GM19452 (cell line): ENCODE measurements around the gene SPESP1.
"Not testable (repeated sequence)": the region's sequence is repeated elsewhere in the genome, so short reads cannot be mapped to it uniquely, and the experiment has no call there.

ENCODE experiments used
- ATAC-seq: cut with Tn5 transposase; IDR thresholded peaks from one replicate; pipeline ENCODE4 v1.9.1; 2021; ENCODE audit not compliant: unreplicated experiment

SPESP1 gene

GRCh38 chr15:68962465-68962864 is 32.1 kb downstream of the SPESP1 start:
- no peak for ATAC-seq

GRCh38 chr15:68963719-68964118 is 33.4 kb downstream of the SPESP1 start:
- ATAC-seq = not testable (repeated sequence)

GRCh38 chr15:68966996-68967395 is 36.7 kb downstream of the SPESP1 start:
- ATAC-seq = no peak

GRCh38 chr15:68967948-68968347 is 37.6 kb downstream of the SPESP1 start:
- ATAC-seq = no peak

- no peak for ATAC-seq
Observed at GRCh38 chr15:68969298-68969697, 39.0 kb downstream of the SPESP1 start.

- ATAC-seq = no peak
Observed at GRCh38 chr15:68972201-68973065, 42.1 kb downstream of the SPESP1 start.

- not testable (repeated sequence) for ATAC-seq
Observed at GRCh38 chr15:68975651-68976160, 45.4 kb downstream of the SPESP1 start.

- ATAC-seq = not testable (repeated sequence)
Observed at GRCh38 chr15:68977426-68977825, 47.1 kb downstream of the SPESP1 start.

GRCh38 chr15:68979006-68979405 is 48.7 kb downstream of the SPESP1 start:
- ATAC-seq = no peak

GRCh38 chr15:68979816-68980215 is 49.5 kb downstream of the SPESP1 start:
- ATAC-seq = no peak

GRCh38 chr15:68980786-68981185 is 50.5 kb downstream of the SPESP1 start:
- no peak for ATAC-seq

- ATAC-seq = no peak
Observed at GRCh38 chr15:68981941-68982340, 51.6 kb downstream of the SPESP1 start.

GRCh38 chr15:68982976-68983563 is 52.7 kb downstream of the SPESP1 start:
- no peak for ATAC-seq

GRCh38 chr15:68983961-68984481 is 53.7 kb downstream of the SPESP1 start:
- ATAC-seq = no peak

GRCh38 chr15:68984586-68984985 is 54.3 kb downstream of the SPESP1 start:
- no peak for ATAC-seq

GRCh38 chr15:68985361-68985891 is 55.1 kb downstream of the SPESP1 start:
- no peak for ATAC-seq

- no peak for ATAC-seq
Observed at GRCh38 chr15:68986322-68986721, 56.0 kb downstream of the SPESP1 start.

GRCh38 chr15:68987120-68987519 is 56.8 kb downstream of the SPESP1 start:
- ATAC-seq = no peak

GRCh38 chr15:68987676-68988075 is 57.4 kb downstream of the SPESP1 start:
- ATAC-seq = no peak

- ATAC-seq = no peak
Observed at GRCh38 chr15:68989541-68990230, 59.4 kb downstream of the SPESP1 start.
